Endothelial cell of umbilical vein (primary cell): Measurements from ENCODE around the gene ZNF618. TPM values are rescaled to one million over a fixed set of nuclear protein-coding genes. Genes with fewer than 3 reads are reported as not detected.

ENCODE experiments used
- BruUV-seq: library from RNA; stranded (reverse); fragments of 400-500 nt; replicated peaks from 2 replicates; lab custom pipeline; 2021; lab: Mats Ljungman, UMichigan
- CTCF ChIA-PET: fragments of 300-600, 350-600 bp; sonication (Branson Sonifier 250); formaldehyde crosslinking; loops from one replicate; lab custom pipeline; 2021; ENCODE audit warnings: antibody characterized with exemption, inconsistent platforms; lab: Charles Lee
- POLR2A ChIA-PET: fragments of 300-600, 350-600 bp; sonication (Branson Sonifier 250); formaldehyde crosslinking; loops from one replicate; lab custom pipeline; 2021; ENCODE audit warnings: antibody characterized with exemption, inconsistent platforms; lab: Charles Lee
- DNase-seq: peaks from one replicate; pipeline ENCODE4 v3.0.0-alpha.2; 2011; ENCODE audit warnings: low read depth, low spot score
- FAIRE-seq: peaks from 2 replicates; lab custom pipeline; 2011; peaks lifted over from hg19 to GRCh38; lab: Jason Lieb, UNC
- H2AFZ ChIP-seq: 2 replicates; pipeline ENCODE4 v1.6.0; 2012; ENCODE audit warnings: low read depth, low read length, control low read depth, inconsistent platforms
- H3K27ac ChIP-seq: 2 replicates; pipeline ENCODE4 v1.5.1; 2011; ENCODE audit warnings: low read depth, mild to moderate bottlenecking, control low read depth, low read length, moderate library complexity; ENCODE audit not compliant: insufficient read depth
- H3K27me3 ChIP-seq, 2 experiments: 2 replicates each; pipeline versions ENCODE4 v1.6.0 to v1.6.1; 2011; ENCODE audit warnings: low read length in 2 of 2, mixed read lengths in 1 of 2; ENCODE audit not compliant: control insufficient read depth in 2 of 2, insufficient read depth in 2 of 2
- H3K36me3 ChIP-seq, 2 experiments: 2 replicates in 1 of 2; 3 replicates in 1 of 2; pipeline ENCODE4 v1.5.1; 2011; ENCODE audit warnings: low read length in 2 of 2, mild to moderate bottlenecking in 1 of 2, moderate library complexity in 1 of 2; ENCODE audit not compliant: control insufficient read depth in 2 of 2, insufficient read depth in 2 of 2; ENCODE audit errors: extremely low read depth in 1 of 2
- H3K4me1 ChIP-seq: 3 replicates; pipeline ENCODE4 v1.5.1; 2011; ENCODE audit warnings: mild to moderate bottlenecking, low read length; ENCODE audit not compliant: control insufficient read depth, insufficient read depth; ENCODE audit errors: extremely low read depth
- H3K4me2 ChIP-seq: 2 replicates; pipeline ENCODE4 v1.6.1; 2011; ENCODE audit warnings: low read length, control low read depth, mixed read lengths; ENCODE audit not compliant: insufficient read depth
- H3K4me3 ChIP-seq, 3 experiments: fragments of 200-600 bp in 1 of 3; sonication (generic), shearing (Covaris generic) in 1 of 3; replicated peaks in 1 of 3; 2 replicates each; pipeline ENCODE4 v1.5.1; 2011 to 2016; ENCODE audit warnings: control low read depth in 3 of 3, low read length in 3 of 3, mild to moderate bottlenecking in 2 of 3, inconsistent platforms in 1 of 3, low read depth in 1 of 3, moderate library complexity in 1 of 3; ENCODE audit not compliant: insufficient read depth in 1 of 3
- H3K79me2 ChIP-seq: 2 replicates; pipeline ENCODE4 v1.6.0; 2012; ENCODE audit warnings: low read length, inconsistent platforms; ENCODE audit not compliant: control insufficient read depth, insufficient read depth
- H3K9ac ChIP-seq: replicated peaks from 2 replicates; pipeline ENCODE3; 2011; ENCODE audit warnings: low read length, control low read depth; ENCODE audit not compliant: insufficient read depth; ENCODE audit errors: extremely low read depth
- H3K9me1 ChIP-seq: replicated peaks from 3 replicates; pipeline ENCODE4 v1.6.0; 2011; ENCODE audit warnings: mild to moderate bottlenecking, low read length; ENCODE audit not compliant: control insufficient read depth, insufficient read depth; ENCODE audit errors: extremely low read depth
- H3K9me3 ChIP-seq: replicated peaks from 2 replicates; pipeline ENCODE4 v1.5.1; 2012; ENCODE audit warnings: low read length, inconsistent platforms; ENCODE audit not compliant: control insufficient read depth, insufficient read depth
- H4K20me1 ChIP-seq: replicated peaks from 2 replicates; pipeline ENCODE3; 2011; ENCODE audit warnings: mild to moderate bottlenecking, low read length; ENCODE audit not compliant: control insufficient read depth, insufficient read depth; ENCODE audit errors: extremely low read depth
- EZH2 ChIP-seq: IDR thresholded peaks from 2 replicates; pipeline ENCODE4 v1.6.1; 2012; ENCODE audit warnings: borderline replicate concordance, low read depth, mild to moderate bottlenecking, moderate library complexity, low read length, inconsistent platforms; ENCODE audit not compliant: severe bottlenecking
- FOS ChIP-seq: IDR thresholded peaks from 2 replicates; pipeline ENCODE4 v1.6.1; 2011; ENCODE audit warnings: mild to moderate bottlenecking, low read length, moderate library complexity, borderline replicate concordance; ENCODE audit not compliant: insufficient read depth
- GATA2 ChIP-seq: IDR thresholded peaks from 2 replicates; pipeline ENCODE4 v1.7.0; 2011; ENCODE audit warnings: low read depth, mild to moderate bottlenecking, moderate library complexity, mixed read lengths, low read length; ENCODE audit not compliant: insufficient read length, insufficient read depth
- JUN ChIP-seq: IDR thresholded peaks from 2 replicates; pipeline ENCODE4 v1.6.1; 2011; ENCODE audit warnings: borderline replicate concordance, low read depth; ENCODE audit not compliant: insufficient read length, insufficient read depth
- MYC ChIP-seq: IDR thresholded peaks from one replicate; pipeline ENCODE4 v1.6.1; 2011; ENCODE audit warnings: mild to moderate bottlenecking, low read depth, low read length
- POLR2A ChIP-seq: IDR thresholded peaks from 2 replicates; pipeline ENCODE4 v1.6.1; 2012; ENCODE audit warnings: low read depth, mild to moderate bottlenecking, control low read depth, low read length
- POLR2AphosphoS5 ChIP-seq: IDR thresholded peaks from 2 replicates; pipeline ENCODE4 v1.6.1; 2012; ENCODE audit warnings: low read depth, mild to moderate bottlenecking, control low read depth, low read length, moderate library complexity; ENCODE audit not compliant: insufficient read depth
- dilution Hi-C: fragments of 300-500 bp; cut with MboI; formaldehyde crosslinking; loops from one replicate; pipeline ENCODE4 v1.15.0; 2019; ENCODE audit warnings: low sequenced_read_pairs; ENCODE audit not compliant: extremely low pct_ligation_motif_present
- intact Hi-C: fragments of 100-400 bp; cut with micrococcal nuclease; formaldehyde crosslinking; loops from one replicate; pipeline ENCODE4 v1.10.0; 2022
- polyA plus RNA-seq, 4 experiments: library from polyadenylated mRNA; depleted of rRNA in 3 of 4; stranded (reverse) in 3 of 4; unstranded in 1 of 4; fragments of >200 nt; gene quantifications; 2 replicates each; pipeline versions ENCODE4 v1.2.1 to v1.2.3, GENCODE V29; 2011 to 2012; ENCODE audit warnings: missing spikeins in 1 of 4
- total RNA-seq: library from RNA; stranded (reverse); gene quantifications from 2 replicates; pipeline ENCODE4 v1.2.3, GENCODE V29; 2021
- TF ChIP-seq, protein P1 (sequence below), 2 donors: IDR thresholded peaks; 1 replicate in 1 of 2; 2 replicates in 1 of 2; pipeline ENCODE4 v1.5.1; 2011; ENCODE audit warnings: low read length in 2 of 2, mild to moderate bottlenecking in 2 of 2, moderate library complexity in 2 of 2, control low read depth in 1 of 2, inconsistent platforms in 1 of 2, low read depth in 1 of 2; ENCODE audit not compliant: insufficient read depth in 1 of 2; ENCODE audit errors: extremely low read depth in 1 of 2
- TF ChIP-seq, protein P2 (sequence below): IDR thresholded peaks from 2 replicates; pipeline ENCODE4 v1.6.1; 2011; ENCODE audit not compliant: insufficient read depth, insufficient read length

The ZNF618 gene
- total and polyA plus RNA-seq, 2 donors (not counting 3 experiments of a cell fraction or from before 2014, with no cell fraction given), result 22.6 to 80.3 TPM

DNA sequence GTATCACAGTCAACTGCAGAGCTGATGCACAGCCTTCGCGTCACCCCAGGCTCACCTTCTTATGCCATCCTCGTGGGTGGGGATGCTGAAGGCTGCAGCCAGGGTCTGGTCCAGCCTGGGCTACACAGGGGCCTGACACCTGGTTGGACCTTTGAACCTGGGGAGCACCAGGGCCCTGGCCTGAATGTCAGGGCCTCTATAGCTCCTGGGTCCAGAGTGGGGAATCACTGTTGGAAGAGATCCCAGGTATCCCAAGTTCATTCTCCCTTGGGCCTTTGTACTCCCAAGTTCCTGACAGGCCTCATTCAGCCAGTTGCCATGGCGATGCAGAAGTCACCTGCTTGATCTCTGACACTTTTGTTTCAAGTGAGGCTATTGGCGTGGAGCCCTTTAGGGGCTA, 43.8 kb downstream of the ZNF618 start:
- CTCF ChIA-PET, result no interaction called here
- no peaks in the 10 kb centered on the region for H3K9me1 ChIP-seq
- H2AFZ ChIP-seq, result no peak overlapping the region
- H3K4me2 ChIP-seq, result no peak overlapping the region
- peaks cover 82% of the 10 kb centered on the region for H3K79me2 ChIP-seq
- peaks cover 2% of the 10 kb centered on the region for H3K4me1 ChIP-seq
- peaks cover 6% of the 10 kb centered on the region for H4K20me1 ChIP-seq
- dilution Hi-C loops (no loop called here), intact Hi-C loops (no loop called here)
- no peak overlapping the region for H3K9ac ChIP-seq
- H3K36me3 ChIP-seq, result peaks cover 2 to 4% of the 10 kb centered on the region in 2 experiments
- FAIRE-seq (no peak), DNase-seq (no peak)
- H3K4me3 ChIP-seq, result no peak overlapping the region
- no peak overlapping the region for H3K27ac ChIP-seq
- POLR2A ChIA-PET, result no interaction called here
- H3K9me3 ChIP-seq, result no peaks in the 10 kb centered on the region
- no peak for TF ChIP-seq POLR2A
- TF ChIP-seq, protein P1, sequence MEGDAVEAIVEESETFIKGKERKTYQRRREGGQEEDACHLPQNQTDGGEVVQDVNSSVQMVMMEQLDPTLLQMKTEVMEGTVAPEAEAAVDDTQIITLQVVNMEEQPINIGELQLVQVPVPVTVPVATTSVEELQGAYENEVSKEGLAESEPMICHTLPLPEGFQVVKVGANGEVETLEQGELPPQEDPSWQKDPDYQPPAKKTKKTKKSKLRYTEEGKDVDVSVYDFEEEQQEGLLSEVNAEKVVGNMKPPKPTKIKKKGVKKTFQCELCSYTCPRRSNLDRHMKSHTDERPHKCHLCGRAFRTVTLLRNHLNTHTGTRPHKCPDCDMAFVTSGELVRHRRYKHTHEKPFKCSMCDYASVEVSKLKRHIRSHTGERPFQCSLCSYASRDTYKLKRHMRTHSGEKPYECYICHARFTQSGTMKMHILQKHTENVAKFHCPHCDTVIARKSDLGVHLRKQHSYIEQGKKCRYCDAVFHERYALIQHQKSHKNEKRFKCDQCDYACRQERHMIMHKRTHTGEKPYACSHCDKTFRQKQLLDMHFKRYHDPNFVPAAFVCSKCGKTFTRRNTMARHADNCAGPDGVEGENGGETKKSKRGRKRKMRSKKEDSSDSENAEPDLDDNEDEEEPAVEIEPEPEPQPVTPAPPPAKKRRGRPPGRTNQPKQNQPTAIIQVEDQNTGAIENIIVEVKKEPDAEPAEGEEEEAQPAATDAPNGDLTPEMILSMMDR (IDR thresholded peaks at IDR 0.05; ENCODE audit: extremely low read depth in 1 of 2, insufficient read depth in 1 of 2, low read depth in 1 of 2, low read length in 2 of 2), result no peak
- TF ChIP-seq, protein P2, sequence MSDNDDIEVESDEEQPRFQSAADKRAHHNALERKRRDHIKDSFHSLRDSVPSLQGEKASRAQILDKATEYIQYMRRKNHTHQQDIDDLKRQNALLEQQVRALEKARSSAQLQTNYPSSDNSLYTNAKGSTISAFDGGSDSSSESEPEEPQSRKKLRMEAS, result no peak
- TF ChIP-seq MYC, result no peak
- TF ChIP-seq JUN, result no peak
- TF ChIP-seq FOS, result no peak
- no peak for TF ChIP-seq POLR2AphosphoS5
- TF ChIP-seq EZH2, result no peak
- TF ChIP-seq GATA2, result no peak
- BruUV-seq, result no TSS peak
- H3K27me3 ChIP-seq, result no peaks in the 10 kb centered on the region
